ENCODE data around the gene CENPN.

GRCh38 chr16:80996688-80997138 is 10.3 kb upstream of the CENPN start:
- no peak for TF ChIP-seq CTCF (IDR thresholded peaks at IDR 0.05)
- TF ChIP-seq POLR2A (IDR thresholded peaks at IDR 0.05): no peak
- TF ChIP-seq POLR2AphosphoS5 (IDR thresholded peaks at IDR 0.05): no peak

All from breast epithelium (tissue), 3 donors.